Vagina (tissue), 2 donors: ENCODE data around the gene AMOTL1. TPM values are rescaled to one million over a fixed set of nuclear protein-coding genes. Genes with fewer than 3 reads are reported as not detected.

Source experiments
- DNase-seq, 2 donors: peaks; one replicate each; pipeline ENCODE4 v3.0.0-alpha.2; 2017; ENCODE audit errors: extremely low spot score in 2 of 2
- H3K27ac ChIP-seq: fragments of 200-600 bp; sonication (generic); one replicate; pipeline ENCODE4 v1.5.1; 2019
- H3K27me3 ChIP-seq: fragments of 200-600 bp; sonication (generic); one replicate; pipeline ENCODE4 v1.5.1; 2019
- H3K36me3 ChIP-seq, 2 donors: fragments of 200-600 bp; sonication (generic); one replicate each; pipeline ENCODE4 v1.5.1; 2017 to 2019
- H3K4me1 ChIP-seq: fragments of 200-600 bp; sonication (generic); one replicate; pipeline ENCODE4 v1.5.1; 2019
- H3K4me3 ChIP-seq, 2 donors: fragments of 200-600 bp; sonication (generic); 1 replicate in 1 of 2; 2 replicates in 1 of 2; pipeline ENCODE4 v1.5.1; 2016 to 2019
- H3K9me3 ChIP-seq: fragments of 200-600 bp; sonication (generic); one replicate; pipeline ENCODE4 v1.5.1; 2019
- CTCF ChIP-seq, 3 experiments: fragments of 450-650 bp in 2 of 3; fragments of 200-600 bp in 1 of 3; sonication (generic) in 1 of 3; IDR thresholded peaks; one replicate each; pipeline ENCODE4 v1.5.1; 2017 to 2019; ENCODE audit warnings: antibody characterized with exemption in 3 of 3, mild to moderate bottlenecking in 2 of 3, moderate library complexity in 2 of 3
- POLR2A ChIP-seq, 2 donors: fragments of 450-650 bp; IDR thresholded peaks; one replicate each; pipeline ENCODE4 v1.6.1; 2017; ENCODE audit warnings: antibody characterized with exemption in 2 of 2, mild to moderate bottlenecking in 2 of 2, moderate library complexity in 2 of 2
- POLR2AphosphoS5 ChIP-seq, 2 donors: sonication (generic); formaldehyde crosslinking; IDR thresholded peaks; one replicate each; pipeline ENCODE4 v1.9.0; 2017; ENCODE audit warnings: antibody characterized with exemption in 2 of 2, mild to moderate bottlenecking in 2 of 2, low read depth in 1 of 2; ENCODE audit not compliant: insufficient read depth in 1 of 2
- intact Hi-C: fragments of 100-400 bp; cut with DNase I; formaldehyde crosslinking; loops from one replicate; pipeline ENCODE4 v1.15.1; 2023
- total RNA-seq: library from RNA; depleted of rRNA; stranded (reverse); fragments of >200 nt; gene quantifications from one replicate; pipeline ENCODE4 v1.2.3, GENCODE V29; 2016

Gene AMOTL1
- total RNA-seq, 1 donor from 2014 or later = 45.7 TPM

- H3K27me3 ChIP-seq = no peaks in the 10 kb centered on the region
- no peak overlapping the region for H3K4me3 ChIP-seq
- DNase-seq = no peak
- TF ChIP-seq CTCF (IDR thresholded peaks at IDR 0.05) (no peak), POLR2A (IDR thresholded peaks at IDR 0.05) (no peak), POLR2AphosphoS5 (IDR thresholded peaks at IDR 0.05; ENCODE audit: insufficient read depth in 1 of 2, low read depth in 1 of 2) (no peak)
- intact Hi-C loops = no loop called here
- H3K4me1 ChIP-seq = peaks cover 16% of the 10 kb centered on the region
- H3K36me3 ChIP-seq = no peaks in the 10 kb centered on the region
- no peaks in the 10 kb centered on the region for H3K9me3 ChIP-seq
- H3K27ac ChIP-seq = no peak overlapping the region
These were observed 13.3 kb upstream of the AMOTL1 start for GRCh38 chr11:94754819-94755218.

- Histone ChIP-seq H3K27me3 (no peaks in the 10 kb centered on the region), H3K27ac (no peak overlapping the region), H3K4me1 (peaks cover 16% of the 10 kb centered on the region), H3K4me3 (no peak overlapping the region), H3K36me3 (no peaks in the 10 kb centered on the region), H3K9me3 (no peaks in the 10 kb centered on the region)
- TF ChIP-seq POLR2A (IDR thresholded peaks at IDR 0.05) (no peak), CTCF (IDR thresholded peaks at IDR 0.05) (no peak), POLR2AphosphoS5 (IDR thresholded peaks at IDR 0.05; ENCODE audit: insufficient read depth in 1 of 2, low read depth in 1 of 2) (no peak)
- intact Hi-C loops = no loop called here
- DNase-seq = no peak
These were observed 12.7 kb upstream of the AMOTL1 start for GRCh38 chr11:94755494-94755893.

GRCh38 chr11:94757037-94757735, 11.0 kb upstream of the AMOTL1 start:
- TF ChIP-seq POLR2A (IDR thresholded peaks at IDR 0.05) = no peak
- TF ChIP-seq POLR2AphosphoS5 (IDR thresholded peaks at IDR 0.05; ENCODE audit: insufficient read depth in 1 of 2, low read depth in 1 of 2) = no peak
- no peak for TF ChIP-seq CTCF (IDR thresholded peaks at IDR 0.05)
- Histone ChIP-seq H3K9me3 (no peaks in the 10 kb centered on the region), H3K27ac (no peak overlapping the region), H3K4me3 (no peak overlapping the region), H3K36me3 (no peaks in the 10 kb centered on the region), H3K27me3 (no peaks in the 10 kb centered on the region), H3K4me1 (peaks cover 6% of the 10 kb centered on the region)
- intact Hi-C loops = no loop called here
- no peak for DNase-seq

GRCh38 chr11:94758666-94759065, 9.5 kb upstream of the AMOTL1 start:
- Histone ChIP-seq H3K36me3 (no peaks in the 10 kb centered on the region), H3K4me3 (no peak overlapping the region), H3K27me3 (no peaks in the 10 kb centered on the region), H3K27ac (no peak overlapping the region), H3K9me3 (no peaks in the 10 kb centered on the region), H3K4me1 (no peaks in the 10 kb centered on the region)
- intact Hi-C loops = no loop called here
- no peak for DNase-seq
- TF ChIP-seq CTCF (IDR thresholded peaks at IDR 0.05) (no peak), POLR2AphosphoS5 (IDR thresholded peaks at IDR 0.05; ENCODE audit: insufficient read depth in 1 of 2, low read depth in 1 of 2) (no peak), POLR2A (IDR thresholded peaks at IDR 0.05) (no peak)

- no peak for DNase-seq
- Histone ChIP-seq H3K4me1 (no peaks in the 10 kb centered on the region), H3K27ac (no peak overlapping the region), H3K36me3 (no peaks in the 10 kb centered on the region), H3K4me3 (no peak overlapping the region), H3K9me3 (no peaks in the 10 kb centered on the region), H3K27me3 (no peaks in the 10 kb centered on the region)
- no peak for TF ChIP-seq CTCF (IDR thresholded peaks at IDR 0.05)
- no peak for TF ChIP-seq POLR2AphosphoS5 (IDR thresholded peaks at IDR 0.05; ENCODE audit: insufficient read depth in 1 of 2, low read depth in 1 of 2)
- no peak for TF ChIP-seq POLR2A (IDR thresholded peaks at IDR 0.05)
- intact Hi-C loops = no loop called here
These were observed 8.6 kb upstream of the AMOTL1 start for GRCh38 chr11:94759522-94759921.
